MM.1S (cell line): ENCODE results near the gene RPL38.

Source experiments
- EZH2 ChIP-seq: fragments of 300-600 bp; sonication (generic); optimal IDR thresholded peaks from 2 replicates; pipeline ENCODE3; 2017; ENCODE audit warnings: low read depth, mild to moderate bottlenecking, antibody characterized with exemption, low read length, mixed read lengths
- TF ChIP-seq, protein P1 (sequence below): fragments of 300-600 bp; sonication (generic); IDR thresholded peaks from 2 replicates; pipeline ENCODE4 v1.5.1; 2016; ENCODE audit warnings: antibody characterized with exemption, low read length, mixed read lengths

GRCh38 chr17:74243013-74243755 lies 39.7 kb downstream of the RPL38 start:
- TF ChIP-seq EZH2: no peak
- TF ChIP-seq, protein P1, sequence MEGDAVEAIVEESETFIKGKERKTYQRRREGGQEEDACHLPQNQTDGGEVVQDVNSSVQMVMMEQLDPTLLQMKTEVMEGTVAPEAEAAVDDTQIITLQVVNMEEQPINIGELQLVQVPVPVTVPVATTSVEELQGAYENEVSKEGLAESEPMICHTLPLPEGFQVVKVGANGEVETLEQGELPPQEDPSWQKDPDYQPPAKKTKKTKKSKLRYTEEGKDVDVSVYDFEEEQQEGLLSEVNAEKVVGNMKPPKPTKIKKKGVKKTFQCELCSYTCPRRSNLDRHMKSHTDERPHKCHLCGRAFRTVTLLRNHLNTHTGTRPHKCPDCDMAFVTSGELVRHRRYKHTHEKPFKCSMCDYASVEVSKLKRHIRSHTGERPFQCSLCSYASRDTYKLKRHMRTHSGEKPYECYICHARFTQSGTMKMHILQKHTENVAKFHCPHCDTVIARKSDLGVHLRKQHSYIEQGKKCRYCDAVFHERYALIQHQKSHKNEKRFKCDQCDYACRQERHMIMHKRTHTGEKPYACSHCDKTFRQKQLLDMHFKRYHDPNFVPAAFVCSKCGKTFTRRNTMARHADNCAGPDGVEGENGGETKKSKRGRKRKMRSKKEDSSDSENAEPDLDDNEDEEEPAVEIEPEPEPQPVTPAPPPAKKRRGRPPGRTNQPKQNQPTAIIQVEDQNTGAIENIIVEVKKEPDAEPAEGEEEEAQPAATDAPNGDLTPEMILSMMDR: no peak
